ENCODE measurements around the gene ARFRP1. TPM values are rescaled to one million over a fixed set of nuclear protein-coding genes. Genes with fewer than 3 reads are reported as not detected.

Gene ARFRP1
- total RNA-seq, 1 experiment from 2014 or later, result 15.1 TPM

GRCh38 chr20:63706852-63707557, 771 bp downstream of the ARFRP1 start:
- peaks cover 13% of the 10 kb centered on the region; the same call in 1 of the 2 replicates for H4K20me1 ChIP-seq (ENCODE audit: insufficient read depth, low read depth, low read length)
- H3K9ac ChIP-seq (ENCODE audit: low read length), result peak overlapping the region; percentile 94
- peak overlapping the region; percentile 94 for H3K4me2 ChIP-seq (ENCODE audit: low read depth, low read length, poor library complexity, severe bottlenecking)
- H2AFZ ChIP-seq (ENCODE audit: low read length), result no peak overlapping the region
- peak overlapping the region; percentile 97 for H3K4me3 ChIP-seq (ENCODE audit: low read length)
- peak; percentile 77 for DNase-seq
- H3K36me3 ChIP-seq (ENCODE audit: insufficient read depth, low read length), result peaks cover 28% of the 10 kb centered on the region
- H3K9me3 ChIP-seq (ENCODE audit: low read length), result no peaks in the 10 kb centered on the region
- no peaks in the 10 kb centered on the region for H3K9me2 ChIP-seq (replicated peaks; ENCODE audit: insufficient read depth, low read length)
- no peaks in the 10 kb centered on the region for H3K27me3 ChIP-seq (ENCODE audit: low read length)
- peak overlapping the region; percentile 7; the same call in 1 of the 2 replicates for H3K27ac ChIP-seq (ENCODE audit: low read length)
- H3K4me1 ChIP-seq (ENCODE audit: low read length), result peaks cover 20% of the 10 kb centered on the region
- H3K79me2 ChIP-seq (ENCODE audit: low read length), result peaks cover 57% of the 10 kb centered on the region

- no peak for DNase-seq
- Histone ChIP-seq H3K9me3 (ENCODE audit: low read length) (no peaks in the 10 kb centered on the region), H3K9ac (ENCODE audit: low read length) (peak overlapping the region; percentile 94), H3K4me2 (ENCODE audit: low read depth, low read length, poor library complexity, severe bottlenecking) (peak overlapping the region; percentile 94), H3K4me1 (ENCODE audit: low read length) (peaks cover 20% of the 10 kb centered on the region), H3K4me3 (ENCODE audit: low read length) (peak overlapping the region; percentile 97), H3K27ac (ENCODE audit: low read length) (no peak overlapping the region), H3K27me3 (ENCODE audit: low read length) (no peaks in the 10 kb centered on the region), H3K79me2 (ENCODE audit: low read length) (peaks cover 49% of the 10 kb centered on the region), H3K9me2 (replicated peaks; ENCODE audit: insufficient read depth, low read length) (no peaks in the 10 kb centered on the region), H2AFZ (ENCODE audit: low read length) (no peak overlapping the region), H3K36me3 (ENCODE audit: insufficient read depth, low read length) (peaks cover 21% of the 10 kb centered on the region), H4K20me1 (ENCODE audit: insufficient read depth, low read depth, low read length) (peaks cover 13% of the 10 kb centered on the region; the same call in 1 of the 2 replicates)
Observed at GRCh38 chr20:63706027-63706695, 1.6 kb downstream of the ARFRP1 start.

GRCh38 chr20:63705232-63706026, 2.3 kb downstream of the ARFRP1 start:
- Histone ChIP-seq H3K9ac (ENCODE audit: low read length) (no peak overlapping the region), H3K36me3 (ENCODE audit: insufficient read depth, low read length) (peaks cover 14% of the 10 kb centered on the region), H3K4me1 (ENCODE audit: low read length) (peaks cover 20% of the 10 kb centered on the region), H3K4me3 (ENCODE audit: low read length) (peak overlapping the region; percentile 97; the same call in 1 of the 2 replicates), H3K79me2 (ENCODE audit: low read length) (peaks cover 41% of the 10 kb centered on the region), H3K9me2 (replicated peaks; ENCODE audit: insufficient read depth, low read length) (no peaks in the 10 kb centered on the region), H4K20me1 (ENCODE audit: insufficient read depth, low read depth, low read length) (peaks cover 13% of the 10 kb centered on the region; the same call in 1 of the 2 replicates), H3K27ac (ENCODE audit: low read length) (no peak overlapping the region), H3K9me3 (ENCODE audit: low read length) (no peaks in the 10 kb centered on the region), H3K4me2 (ENCODE audit: low read depth, low read length, poor library complexity, severe bottlenecking) (no peak overlapping the region), H2AFZ (ENCODE audit: low read length) (no peak overlapping the region), H3K27me3 (ENCODE audit: low read length) (no peaks in the 10 kb centered on the region)
- no peak for DNase-seq

- H3K27ac ChIP-seq (ENCODE audit: low read length), result no peak overlapping the region
- H2AFZ ChIP-seq (ENCODE audit: low read length), result no peak overlapping the region
- H3K79me2 ChIP-seq (ENCODE audit: low read length), result peaks cover 38% of the 10 kb centered on the region
- no peaks in the 10 kb centered on the region for H3K27me3 ChIP-seq (ENCODE audit: low read length)
- H3K9me2 ChIP-seq (replicated peaks; ENCODE audit: insufficient read depth, low read length), result no peaks in the 10 kb centered on the region
- DNase-seq, result no peak
- H3K9ac ChIP-seq (ENCODE audit: low read length), result no peak overlapping the region
- H3K9me3 ChIP-seq (ENCODE audit: low read length), result no peaks in the 10 kb centered on the region
- H3K4me3 ChIP-seq (ENCODE audit: low read length), result no peak overlapping the region
- peaks cover 25% of the 10 kb centered on the region for H3K4me1 ChIP-seq (ENCODE audit: low read length)
- H4K20me1 ChIP-seq (ENCODE audit: insufficient read depth, low read depth, low read length), result peaks cover 13% of the 10 kb centered on the region; the same call in 1 of the 2 replicates
- peaks cover 14% of the 10 kb centered on the region for H3K36me3 ChIP-seq (ENCODE audit: insufficient read depth, low read length)
- H3K4me2 ChIP-seq (ENCODE audit: low read depth, low read length, poor library complexity, severe bottlenecking), result no peak overlapping the region
Observed at GRCh38 chr20:63704749-63705117, 3.0 kb downstream of the ARFRP1 start.

- H3K27ac ChIP-seq (ENCODE audit: low read length), result no peak overlapping the region
- H3K9me3 ChIP-seq (ENCODE audit: low read length), result no peaks in the 10 kb centered on the region
- H3K4me2 ChIP-seq (ENCODE audit: low read depth, low read length, poor library complexity, severe bottlenecking), result no peak overlapping the region
- peaks cover 13% of the 10 kb centered on the region; the same call in 1 of the 2 replicates for H4K20me1 ChIP-seq (ENCODE audit: insufficient read depth, low read depth, low read length)
- no peak overlapping the region for H2AFZ ChIP-seq (ENCODE audit: low read length)
- H3K4me3 ChIP-seq (ENCODE audit: low read length), result no peak overlapping the region
- peaks cover 24% of the 10 kb centered on the region for H3K4me1 ChIP-seq (ENCODE audit: low read length)
- H3K9me2 ChIP-seq (replicated peaks; ENCODE audit: insufficient read depth, low read length), result no peaks in the 10 kb centered on the region
- no peaks in the 10 kb centered on the region for H3K27me3 ChIP-seq (ENCODE audit: low read length)
- DNase-seq, result no peak
- peaks cover 14% of the 10 kb centered on the region for H3K36me3 ChIP-seq (ENCODE audit: insufficient read depth, low read length)
- no peak overlapping the region for H3K9ac ChIP-seq (ENCODE audit: low read length)
- H3K79me2 ChIP-seq (ENCODE audit: low read length), result peaks cover 34% of the 10 kb centered on the region
Observed at GRCh38 chr20:63703976-63704748, 3.6 kb downstream of the ARFRP1 start.

GRCh38 chr20:63703471-63703975, 4.3 kb downstream of the ARFRP1 start:
- Histone ChIP-seq H3K9ac (ENCODE audit: low read length) (no peak overlapping the region), H3K27me3 (ENCODE audit: low read length) (no peaks in the 10 kb centered on the region), H3K4me1 (ENCODE audit: low read length) (peaks cover 17% of the 10 kb centered on the region), H3K27ac (ENCODE audit: low read length) (no peak overlapping the region), H3K9me3 (ENCODE audit: low read length) (no peaks in the 10 kb centered on the region), H3K9me2 (replicated peaks; ENCODE audit: insufficient read depth, low read length) (no peaks in the 10 kb centered on the region), H3K36me3 (ENCODE audit: insufficient read depth, low read length) (peaks cover 14% of the 10 kb centered on the region), H3K79me2 (ENCODE audit: low read length) (peaks cover 27% of the 10 kb centered on the region), H2AFZ (ENCODE audit: low read length) (no peak overlapping the region), H3K4me2 (ENCODE audit: low read depth, low read length, poor library complexity, severe bottlenecking) (no peak overlapping the region), H4K20me1 (ENCODE audit: insufficient read depth, low read depth, low read length) (peaks cover 11% of the 10 kb centered on the region; the same call in 1 of the 2 replicates), H3K4me3 (ENCODE audit: low read length) (no peak overlapping the region)
- no peak for DNase-seq

- H3K9ac ChIP-seq (ENCODE audit: low read length), result no peak overlapping the region
- H3K27ac ChIP-seq (ENCODE audit: low read length), result no peak overlapping the region
- H3K27me3 ChIP-seq (ENCODE audit: low read length), result no peaks in the 10 kb centered on the region
- DNase-seq, result no peak
- peaks cover 17% of the 10 kb centered on the region for H3K4me1 ChIP-seq (ENCODE audit: low read length)
- H3K4me3 ChIP-seq (ENCODE audit: low read length), result no peak overlapping the region
- H3K79me2 ChIP-seq (ENCODE audit: low read length), result peaks cover 23% of the 10 kb centered on the region
- peaks cover 8% of the 10 kb centered on the region; the same call in 1 of the 2 replicates for H4K20me1 ChIP-seq (ENCODE audit: insufficient read depth, low read depth, low read length)
- H3K4me2 ChIP-seq (ENCODE audit: low read depth, low read length, poor library complexity, severe bottlenecking), result no peak overlapping the region
- no peaks in the 10 kb centered on the region for H3K9me3 ChIP-seq (ENCODE audit: low read length)
- no peak overlapping the region for H2AFZ ChIP-seq (ENCODE audit: low read length)
- no peaks in the 10 kb centered on the region for H3K9me2 ChIP-seq (replicated peaks; ENCODE audit: insufficient read depth, low read length)
- H3K36me3 ChIP-seq (ENCODE audit: insufficient read depth, low read length), result peaks cover 14% of the 10 kb centered on the region
Observed at GRCh38 chr20:63702751-63703470, 4.9 kb downstream of the ARFRP1 start.

Measured in Karpas-422 (cell line).